GM10248 (cell line): ENCODE data around the gene VARS2.
"Not testable (repeated sequence)": the region's sequence is repeated elsewhere in the genome, so short reads cannot be mapped to it uniquely, and the experiment has no call there.

Experiments
- CTCF ChIA-PET: fragments of 300-600 bp; sonication (Branson Sonifier 250); formaldehyde crosslinking; extraction: SDS; loops from one replicate; lab custom pipeline; 2021; ENCODE audit warnings: antibody characterized with exemption; lab: Yijun Ruan, JAX
- POLR2A ChIA-PET: fragments of 350-650 bp; sonication (Branson Sonifier 250); formaldehyde crosslinking; extraction: SDS; loops from one replicate; lab custom pipeline; 2020; ENCODE audit warnings: antibody characterized with exemption; lab: Yijun Ruan, JAX
- DNase-seq: peaks from one replicate; pipeline ENCODE4 v3.0.0; 2012; ENCODE audit errors: extremely low spot score
- TF ChIP-seq, protein P1 (sequence below): IDR thresholded peaks from 2 replicates; pipeline ENCODE4 v1.5.1; 2012; ENCODE audit warnings: mild to moderate bottlenecking, low read depth; ENCODE audit errors: extremely low read depth, missing control alignments, control extremely low read depth

Gene VARS2

DNA sequence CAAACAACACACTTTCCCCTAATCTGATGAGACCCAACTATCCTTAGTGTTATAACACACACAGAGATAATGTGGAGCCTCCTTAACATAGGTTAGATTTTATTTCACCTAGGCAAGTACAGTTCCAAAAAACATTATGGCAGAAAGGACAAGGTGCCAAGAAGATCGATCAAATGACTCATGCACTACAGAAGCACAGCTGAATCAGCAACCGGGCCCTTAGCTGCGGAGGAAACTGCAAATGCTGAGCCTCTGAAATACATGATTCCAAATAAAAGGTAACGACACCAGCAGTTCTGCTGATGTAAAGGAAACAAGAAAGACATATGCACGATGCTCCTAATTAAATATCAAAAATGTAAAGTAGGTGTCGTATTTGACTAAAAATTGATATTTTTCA is 49.6 kb downstream of the VARS2 start:
- CTCF ChIA-PET = interaction anchor here (1.4 kb wide), 1 partner anchor 120 kb away, joined by 3 read pairs; no protein-coding TSS in a partner anchor
- POLR2A ChIA-PET = no interaction called here
- TF ChIP-seq, protein P1, sequence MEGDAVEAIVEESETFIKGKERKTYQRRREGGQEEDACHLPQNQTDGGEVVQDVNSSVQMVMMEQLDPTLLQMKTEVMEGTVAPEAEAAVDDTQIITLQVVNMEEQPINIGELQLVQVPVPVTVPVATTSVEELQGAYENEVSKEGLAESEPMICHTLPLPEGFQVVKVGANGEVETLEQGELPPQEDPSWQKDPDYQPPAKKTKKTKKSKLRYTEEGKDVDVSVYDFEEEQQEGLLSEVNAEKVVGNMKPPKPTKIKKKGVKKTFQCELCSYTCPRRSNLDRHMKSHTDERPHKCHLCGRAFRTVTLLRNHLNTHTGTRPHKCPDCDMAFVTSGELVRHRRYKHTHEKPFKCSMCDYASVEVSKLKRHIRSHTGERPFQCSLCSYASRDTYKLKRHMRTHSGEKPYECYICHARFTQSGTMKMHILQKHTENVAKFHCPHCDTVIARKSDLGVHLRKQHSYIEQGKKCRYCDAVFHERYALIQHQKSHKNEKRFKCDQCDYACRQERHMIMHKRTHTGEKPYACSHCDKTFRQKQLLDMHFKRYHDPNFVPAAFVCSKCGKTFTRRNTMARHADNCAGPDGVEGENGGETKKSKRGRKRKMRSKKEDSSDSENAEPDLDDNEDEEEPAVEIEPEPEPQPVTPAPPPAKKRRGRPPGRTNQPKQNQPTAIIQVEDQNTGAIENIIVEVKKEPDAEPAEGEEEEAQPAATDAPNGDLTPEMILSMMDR = no peak
- no peak for DNase-seq

DNA sequence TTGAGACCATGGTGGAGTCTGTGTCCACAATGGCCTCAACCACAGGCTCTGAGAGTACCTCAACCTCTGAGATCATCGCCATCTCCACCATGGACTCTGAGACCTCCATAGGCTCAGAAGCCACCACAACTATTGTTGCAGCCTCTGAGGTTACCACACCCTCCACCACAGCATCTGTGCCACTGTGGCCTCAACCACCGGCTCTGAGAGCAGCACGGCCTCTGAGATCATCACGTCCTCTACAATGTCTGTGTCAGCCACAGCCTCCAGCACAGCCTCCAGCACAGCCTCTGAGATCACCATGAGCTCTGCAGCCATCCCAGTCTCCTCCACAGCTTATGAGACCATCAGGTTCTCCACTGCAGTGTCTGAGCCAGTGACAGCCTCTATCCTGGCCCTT is 50.0 kb downstream of the VARS2 start:
- CTCF ChIA-PET = no interaction called here
- TF ChIP-seq, protein P1 = no peak
- POLR2A ChIA-PET = no interaction called here
- no peak for DNase-seq

DNA sequence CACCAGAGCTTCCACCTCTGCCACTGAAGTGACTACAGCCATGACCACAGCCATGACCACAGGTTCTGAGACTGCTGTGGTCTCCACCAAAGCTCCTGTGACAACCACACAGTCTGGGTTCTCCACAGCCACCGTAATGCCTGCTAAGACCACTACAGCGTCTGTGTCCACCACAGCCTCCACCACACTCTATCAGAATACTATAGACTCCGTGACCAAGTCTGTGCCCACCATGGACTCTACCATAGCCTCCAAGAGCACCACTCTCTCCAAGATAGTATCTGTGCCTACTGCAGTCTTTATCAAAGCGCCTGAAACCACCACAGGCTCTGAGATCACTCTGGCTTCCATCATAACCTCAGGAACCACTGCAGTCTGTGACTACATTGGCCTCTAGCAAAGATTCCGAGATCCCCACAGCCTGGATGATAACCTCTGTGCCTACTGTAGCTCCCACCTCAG is 51.1 kb downstream of the VARS2 start:
- TF ChIP-seq, protein P1 = no peak
- POLR2A ChIA-PET = no interaction called here
- CTCF ChIA-PET = no interaction called here
- DNase-seq = no peak

DNA sequence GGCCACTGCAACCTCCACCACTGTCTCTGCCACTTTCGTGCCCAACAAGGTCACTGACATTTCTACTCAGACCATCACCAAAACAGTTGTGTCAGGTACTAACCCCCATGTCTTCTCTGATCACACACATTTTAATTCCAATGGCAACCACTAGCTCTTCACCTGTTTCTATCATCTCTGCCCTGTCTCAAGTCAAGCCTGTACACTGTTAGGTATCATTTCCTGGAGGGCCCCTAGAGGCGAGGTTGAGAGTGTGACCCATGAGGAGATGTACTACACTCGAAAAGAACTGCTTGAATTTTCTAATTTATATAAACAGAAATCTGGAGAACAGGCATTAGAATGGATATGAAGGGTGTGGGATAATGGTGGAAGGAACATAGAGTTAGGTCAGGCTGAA is 52.1 kb downstream of the VARS2 start:
- ChIA-PET CTCF (interaction anchor here (1.0 kb wide), 1 partner anchor 11 kb away, joined by 3 read pairs; no protein-coding TSS in a partner anchor), POLR2A (no interaction called here)
- TF ChIP-seq, protein P1 = no peak
- no peak for DNase-seq

DNA sequence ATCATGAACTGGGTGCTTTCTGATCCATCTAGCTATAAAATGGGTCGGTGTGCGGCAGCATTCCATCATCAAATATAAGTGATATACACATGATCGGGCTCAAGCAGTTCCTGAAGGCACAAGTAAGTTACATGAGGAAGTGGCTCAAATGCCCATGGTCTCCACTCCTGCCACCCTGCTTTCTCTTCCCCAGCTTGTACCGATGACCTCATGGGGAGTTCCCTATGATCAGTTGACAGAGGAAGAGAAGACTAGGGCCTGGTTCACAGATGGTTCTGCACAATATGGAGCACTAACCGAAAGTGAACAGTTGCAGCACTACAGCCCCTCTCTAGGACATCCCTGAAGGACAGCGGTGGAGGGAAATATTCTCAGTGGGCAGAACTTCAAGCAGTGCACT is 55.1 kb downstream of the VARS2 start:
- POLR2A ChIA-PET = interaction anchor here (0.5 kb wide), 2 partner anchors 40 to 249 kb away, joined by 3 read pairs; no protein-coding TSS in a partner anchor
- DNase-seq = not testable (repeated sequence)
- CTCF ChIA-PET = interaction anchor here (1.0 to 1.9 kb wide), 7 partner anchors 10 to 118 kb away, joined by 3 to 6 read pairs (median 4); no protein-coding TSS in a partner anchor

DNA sequence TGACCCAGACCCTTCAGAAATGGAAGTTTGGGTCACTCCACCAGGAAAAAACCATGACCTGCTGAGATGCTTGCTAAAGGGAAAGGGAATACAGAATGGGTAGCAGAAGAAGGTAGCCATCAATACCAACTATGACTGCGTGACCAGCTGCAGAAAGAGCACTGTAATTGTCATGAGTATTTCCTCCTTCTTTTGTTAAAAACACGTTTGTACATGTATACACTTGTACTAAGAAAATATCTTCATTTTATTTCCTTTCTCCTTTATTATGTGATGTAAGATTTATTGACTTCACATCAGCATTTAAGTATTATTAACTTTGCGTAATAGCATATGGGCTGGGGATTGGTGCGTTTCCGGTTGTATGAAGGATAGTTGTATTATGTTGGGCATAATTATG is 56.9 kb downstream of the VARS2 start:
- CTCF ChIA-PET = no interaction called here
- POLR2A ChIA-PET = no interaction called here
- DNase-seq = no peak
- TF ChIP-seq, protein P1 = no peak

DNA sequence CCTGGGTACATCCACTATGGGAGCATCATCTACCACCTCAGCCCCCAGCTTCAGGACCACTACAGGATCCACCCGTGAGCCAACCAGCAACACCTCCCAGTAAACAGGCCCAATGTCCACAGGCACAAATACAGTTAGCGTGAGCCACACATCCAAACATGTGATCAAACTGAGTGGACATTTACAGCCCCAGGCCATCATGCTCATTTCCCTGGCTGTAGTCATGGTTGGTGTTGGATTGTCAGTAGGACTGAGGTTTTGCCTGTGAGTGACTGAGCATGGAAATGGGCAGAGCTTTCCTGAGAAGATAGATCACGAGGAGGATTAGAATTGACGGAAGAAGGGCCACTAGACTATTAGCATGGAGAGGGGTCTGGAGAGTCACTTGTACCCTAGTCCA is 58.8 kb downstream of the VARS2 start:
- no peak for DNase-seq
- CTCF ChIA-PET = interaction anchor here (1.0 to 1.1 kb wide), 2 partner anchors 9 to 46 kb away, joined by 3 read pairs; no protein-coding TSS in a partner anchor
- POLR2A ChIA-PET = no interaction called here
- TF ChIP-seq, protein P1 = no peak
